NCI-H446 (cell line): ENCODE results near the gene DPY30.

Experiments used
- DNase-seq, 2 experiments: peaks; one replicate each; lab custom pipeline; 2025; lab: John Stamatoyannopoulos, UW

Gene DPY30

DNA sequence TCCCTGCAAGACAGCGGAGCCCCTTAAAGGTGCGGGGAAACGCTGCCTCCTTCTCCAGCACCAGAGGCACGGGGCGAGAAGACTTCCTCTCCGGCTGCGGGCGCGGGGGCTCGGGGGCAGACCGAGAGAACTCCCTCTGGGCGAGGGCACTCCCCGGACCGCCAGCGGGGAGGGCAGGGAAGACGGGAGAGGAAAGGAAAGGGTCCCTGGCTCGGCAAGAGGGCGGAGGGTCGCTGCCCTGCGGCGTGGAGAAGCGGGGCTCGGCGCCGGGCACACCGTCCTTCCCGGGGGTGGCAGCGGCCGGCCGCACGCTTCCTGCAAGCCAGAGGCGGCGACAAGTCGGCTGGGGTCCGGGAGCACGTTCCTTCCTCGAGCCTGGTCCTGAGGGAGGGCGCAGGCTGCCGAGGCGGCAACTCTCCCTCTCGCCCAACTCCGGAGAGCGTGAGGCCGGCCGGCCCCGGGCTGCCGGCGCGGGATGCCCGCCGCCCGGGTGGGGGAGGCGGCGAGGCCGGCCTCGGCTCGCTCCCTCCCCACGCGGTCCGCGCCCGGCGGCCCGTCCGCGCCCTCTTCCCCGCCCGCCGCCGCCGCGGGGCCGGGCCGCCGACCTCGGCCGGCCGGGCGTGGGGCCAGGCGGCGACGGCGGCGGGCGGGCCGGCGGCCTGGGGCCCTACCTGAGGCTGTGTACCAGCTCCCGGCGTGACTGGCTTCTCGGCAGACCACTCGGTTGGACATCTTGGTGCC lies 29.9 kb downstream of the DPY30 start:
- DNase-seq: no peak

DNA sequence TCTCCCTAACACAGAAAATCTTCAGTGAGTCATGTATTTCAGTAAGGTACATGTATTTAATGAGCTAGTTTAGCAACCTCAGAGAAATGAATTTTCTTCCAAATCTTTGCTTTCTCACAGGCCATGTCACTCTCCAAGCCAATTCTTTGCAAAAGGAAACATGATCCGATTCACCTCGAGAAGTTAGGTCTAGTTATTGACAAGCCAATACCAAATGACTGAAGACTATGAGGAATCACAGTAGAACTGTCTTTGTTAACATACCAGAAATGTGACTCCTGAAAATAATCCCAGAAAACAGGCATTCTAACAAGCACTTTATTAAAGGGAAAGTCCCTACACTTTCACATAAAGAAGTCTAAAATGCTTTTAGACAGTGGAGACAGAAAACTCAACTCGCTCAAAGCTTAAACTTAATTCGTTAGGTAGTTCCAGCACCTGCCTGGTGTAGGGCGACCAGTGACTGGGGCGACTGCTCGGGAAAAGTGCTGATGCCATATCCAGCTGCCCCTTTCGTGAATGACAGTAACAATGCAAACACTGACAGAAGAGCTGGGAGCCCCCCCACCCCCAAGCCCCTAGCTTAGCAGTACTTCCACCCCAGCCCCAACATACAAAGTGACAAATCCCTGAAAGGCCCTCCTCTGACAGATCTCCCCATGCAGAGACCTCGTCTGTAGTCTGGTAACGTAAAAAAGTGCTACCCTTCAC lies 30.6 kb downstream of the DPY30 start:
- DNase-seq: no peak

DNA sequence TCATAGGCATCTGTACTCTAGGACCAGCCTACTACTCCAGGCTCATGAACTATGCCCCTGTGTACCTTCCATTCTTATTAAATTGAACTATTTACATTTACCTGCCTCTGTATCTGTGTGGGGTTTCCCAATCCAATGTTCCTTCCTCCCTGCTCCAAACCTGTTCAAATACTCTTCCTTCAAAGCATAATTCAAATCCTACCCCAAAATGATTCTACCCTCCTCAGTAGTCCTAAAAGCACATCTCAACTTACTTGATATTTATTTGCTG lies 32.5 kb downstream of the DPY30 start:
- DNase-seq: no peak

DNA sequence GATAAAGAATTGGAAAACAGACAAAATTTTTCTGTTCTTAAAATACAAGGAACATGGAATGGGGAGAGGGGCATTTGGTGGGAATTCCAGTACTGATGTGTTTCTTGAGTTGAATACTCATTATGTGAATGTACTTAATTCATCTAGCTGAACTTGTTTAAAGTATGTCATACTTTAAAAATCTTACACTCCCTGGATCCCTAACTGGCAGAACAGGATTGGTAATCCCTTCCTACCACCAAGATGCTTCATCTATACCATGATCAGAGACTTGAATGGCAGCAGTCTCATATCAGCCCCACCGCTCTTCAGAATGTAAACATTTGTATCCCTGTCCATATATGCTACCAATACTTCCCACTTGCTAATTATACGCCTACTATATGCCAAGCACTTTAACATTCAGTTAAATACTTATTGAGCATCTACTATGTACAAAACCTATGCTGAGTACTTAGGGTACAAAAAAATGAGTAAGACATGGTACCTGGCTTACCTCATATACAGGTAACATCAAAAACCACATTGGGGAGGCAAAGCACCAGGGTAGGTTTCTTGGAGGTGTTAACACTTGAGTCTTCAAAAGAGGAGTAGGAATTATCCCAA lies 34.1 kb downstream of the DPY30 start:
- no peak for DNase-seq

DNA sequence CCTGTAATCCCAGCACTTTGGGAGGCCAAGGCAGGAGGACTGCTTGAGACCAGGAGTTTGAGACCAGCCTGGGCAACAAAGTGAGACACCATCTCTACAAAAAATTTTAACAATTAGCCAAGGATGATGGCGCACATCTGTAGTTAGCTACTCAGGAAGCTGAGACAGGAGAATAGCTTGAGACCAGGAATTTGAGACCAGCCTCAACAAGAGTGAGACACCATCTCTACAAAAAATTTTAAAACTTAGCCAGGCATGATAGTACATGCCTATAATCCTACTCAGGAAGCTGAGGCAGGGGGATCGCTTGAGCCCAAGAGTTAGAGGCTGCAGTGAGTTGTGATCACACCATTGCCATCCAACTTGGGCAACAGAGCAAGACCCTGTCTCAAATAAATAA lies 35.8 kb downstream of the DPY30 start:
- no peak for DNase-seq

DNA sequence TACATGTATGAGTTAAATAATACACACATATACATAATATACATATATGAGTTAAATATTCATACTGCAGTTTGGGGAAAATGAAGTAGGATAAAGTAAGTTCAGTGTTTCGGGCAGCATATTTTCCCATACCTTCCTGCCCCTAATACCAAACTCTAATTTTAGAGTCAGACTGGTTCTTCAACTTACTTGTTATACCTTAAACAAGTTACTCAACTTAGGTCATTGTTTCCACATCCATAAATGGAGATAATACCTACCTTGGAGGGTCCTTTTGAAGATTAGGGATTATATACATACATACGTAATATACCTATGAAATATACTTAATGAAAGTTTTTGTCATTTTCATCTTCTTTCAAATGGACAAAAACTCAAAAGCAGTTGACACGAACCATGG lies 37.2 kb downstream of the DPY30 start:
- no peak for DNase-seq

DNA sequence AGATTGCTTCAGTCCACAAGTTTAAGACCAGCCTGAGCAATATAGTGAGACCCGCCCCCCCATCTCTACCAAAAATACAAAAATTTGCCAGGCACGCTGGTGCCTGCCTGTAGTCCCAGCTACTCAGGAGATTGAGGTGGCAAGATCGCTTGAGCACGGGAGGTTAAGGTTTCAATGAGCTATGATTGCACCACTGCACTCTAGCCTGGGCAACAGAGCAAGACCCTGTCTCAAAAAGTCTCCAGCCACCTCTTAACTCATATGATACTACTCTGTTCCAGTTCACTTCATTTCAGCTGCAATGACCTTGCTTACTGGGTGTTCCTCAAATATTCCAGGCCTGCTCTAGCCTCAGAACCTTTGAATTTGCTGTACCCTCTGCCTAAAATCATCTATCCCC lies 40.2 kb downstream of the DPY30 start:
- no peak for DNase-seq

DNA sequence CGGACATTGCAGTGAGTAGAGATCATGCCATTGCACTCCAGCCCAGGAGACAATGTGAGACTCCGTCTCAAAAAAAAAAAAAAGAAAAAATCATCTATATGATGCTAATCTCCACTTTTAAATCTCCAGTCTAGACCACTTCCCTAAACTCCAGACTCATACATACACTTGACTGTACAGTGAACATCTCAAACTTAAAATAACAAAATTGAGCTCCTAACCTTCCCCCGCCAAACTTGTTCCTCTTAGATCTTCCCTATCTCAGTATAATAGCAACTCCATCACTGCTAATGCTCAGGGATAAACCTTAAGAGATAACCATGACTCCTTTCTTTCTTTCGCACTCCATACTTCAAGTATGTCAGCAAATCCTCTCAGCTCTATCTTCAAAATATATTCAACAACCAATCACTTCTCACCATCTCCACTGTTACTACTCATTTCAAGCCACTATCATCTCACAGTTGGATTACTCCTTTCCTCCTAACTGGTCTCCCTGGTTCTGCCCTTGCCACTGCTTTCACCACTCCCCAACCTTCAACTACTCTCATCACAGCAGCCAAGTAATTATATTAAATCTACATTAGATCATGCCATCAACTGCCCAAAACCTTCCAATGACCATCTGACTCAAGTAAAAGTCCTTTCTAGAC lies 40.7 kb downstream of the DPY30 start:
- no peak for DNase-seq

DNA sequence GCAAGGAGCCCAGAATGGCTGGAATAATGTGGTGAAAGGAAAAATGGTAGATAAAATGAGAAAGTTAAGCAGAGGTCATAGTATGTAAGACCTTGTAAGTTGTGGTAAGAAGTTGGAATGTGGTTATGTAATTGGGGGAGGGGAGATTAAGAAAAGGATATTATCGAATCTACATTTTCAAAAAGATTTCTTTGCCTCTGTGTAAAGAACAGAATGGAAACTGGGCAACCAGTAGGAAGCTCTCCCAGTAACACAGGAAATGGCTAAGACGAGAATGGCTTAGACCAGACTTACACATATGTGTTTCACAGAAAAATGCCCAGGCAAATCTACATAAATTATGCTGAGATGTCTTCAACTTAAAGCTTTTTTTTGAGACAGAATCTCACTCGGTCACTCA lies 42.0 kb downstream of the DPY30 start:
- no peak for DNase-seq

DNA sequence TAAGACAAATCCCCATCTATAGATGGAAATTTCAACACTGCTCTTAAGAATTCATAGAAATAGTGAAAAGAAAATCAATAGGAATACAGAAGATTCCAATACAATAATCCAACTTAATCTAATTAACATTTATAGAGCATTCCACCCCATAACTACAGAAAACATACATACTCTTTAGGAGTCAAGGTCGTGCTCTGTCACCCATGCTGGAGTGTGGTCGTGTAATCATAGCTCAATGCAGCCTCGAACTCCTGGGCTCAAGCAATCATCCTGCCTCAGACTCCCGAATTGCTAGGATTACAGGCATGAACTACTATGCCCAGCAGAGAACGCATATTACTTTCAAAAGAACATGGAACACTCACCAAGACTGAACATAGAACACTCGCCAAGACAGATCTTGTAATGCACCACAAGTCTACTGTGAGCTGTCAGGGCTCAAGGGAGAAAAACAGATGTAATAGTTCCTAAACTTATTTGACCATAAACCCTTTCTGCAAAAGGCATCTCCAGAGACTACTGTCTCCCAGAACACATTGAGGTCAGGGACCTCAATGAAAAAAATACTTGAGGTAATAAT lies 42.9 kb downstream of the DPY30 start:
- DNase-seq: no peak

DNA sequence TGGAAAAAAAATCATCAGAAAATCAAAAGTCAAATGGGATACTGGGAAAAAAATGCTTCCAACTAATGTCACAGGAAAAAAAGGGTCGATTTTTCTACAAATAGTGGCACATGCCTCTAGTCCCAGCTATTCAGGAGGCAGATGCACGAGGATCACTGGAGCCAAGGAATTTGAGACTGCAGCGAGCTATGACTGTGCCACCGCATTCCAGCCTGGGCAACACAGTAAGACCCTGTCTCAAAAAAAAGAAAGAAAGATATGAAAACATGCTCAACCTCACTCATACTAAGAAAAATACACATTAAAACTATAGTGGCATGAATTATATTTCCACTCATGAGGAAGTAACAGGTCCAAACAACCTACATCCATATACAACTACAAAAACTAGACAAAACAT lies 46.7 kb downstream of the DPY30 start:
- no peak for DNase-seq

DNA sequence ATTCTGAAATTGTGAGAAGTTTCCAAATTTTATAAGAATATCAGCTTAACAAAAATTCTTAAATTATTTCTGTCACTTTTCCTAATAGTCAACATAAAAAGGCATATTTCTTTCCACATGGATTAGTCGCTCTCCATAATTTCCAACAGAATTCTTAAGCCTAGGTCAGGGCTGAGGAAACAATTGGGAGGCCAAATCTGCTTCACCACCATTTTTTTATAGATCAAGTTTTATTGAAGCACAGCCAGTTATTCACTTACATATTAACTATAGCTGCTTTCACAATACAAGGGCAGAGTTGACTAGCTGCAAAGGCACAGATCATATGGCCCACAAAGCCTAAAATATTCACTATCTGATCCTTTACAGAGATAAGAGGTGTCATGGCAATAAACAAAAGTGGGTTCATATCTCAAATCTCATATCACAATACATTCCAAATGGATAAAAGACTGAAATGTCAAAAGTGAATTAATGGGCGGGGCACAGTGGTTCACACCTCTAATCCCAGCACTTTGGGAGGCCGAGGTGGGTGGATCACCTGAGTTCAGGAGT lies 47.5 kb downstream of the DPY30 start:
- no peak for DNase-seq

DNA sequence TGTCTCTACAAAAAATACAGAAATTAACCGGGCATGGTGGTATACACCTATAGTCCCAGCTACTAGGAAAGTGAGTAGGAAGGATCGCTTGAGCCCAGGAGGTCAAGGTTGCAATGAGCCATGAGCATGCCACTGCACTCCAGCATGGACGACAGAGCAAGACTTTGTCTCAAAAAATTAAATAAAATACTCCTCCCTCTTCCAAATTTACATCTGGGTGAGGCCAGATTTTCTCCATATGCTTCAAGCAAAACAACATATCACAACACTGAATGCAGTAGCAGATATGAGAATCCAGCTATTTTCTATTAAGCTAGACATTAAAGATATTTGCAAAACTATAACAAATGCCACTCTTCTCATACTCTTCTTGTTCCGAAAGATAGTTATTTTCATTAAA lies 49.7 kb downstream of the DPY30 start:
- no peak for DNase-seq

DNA sequence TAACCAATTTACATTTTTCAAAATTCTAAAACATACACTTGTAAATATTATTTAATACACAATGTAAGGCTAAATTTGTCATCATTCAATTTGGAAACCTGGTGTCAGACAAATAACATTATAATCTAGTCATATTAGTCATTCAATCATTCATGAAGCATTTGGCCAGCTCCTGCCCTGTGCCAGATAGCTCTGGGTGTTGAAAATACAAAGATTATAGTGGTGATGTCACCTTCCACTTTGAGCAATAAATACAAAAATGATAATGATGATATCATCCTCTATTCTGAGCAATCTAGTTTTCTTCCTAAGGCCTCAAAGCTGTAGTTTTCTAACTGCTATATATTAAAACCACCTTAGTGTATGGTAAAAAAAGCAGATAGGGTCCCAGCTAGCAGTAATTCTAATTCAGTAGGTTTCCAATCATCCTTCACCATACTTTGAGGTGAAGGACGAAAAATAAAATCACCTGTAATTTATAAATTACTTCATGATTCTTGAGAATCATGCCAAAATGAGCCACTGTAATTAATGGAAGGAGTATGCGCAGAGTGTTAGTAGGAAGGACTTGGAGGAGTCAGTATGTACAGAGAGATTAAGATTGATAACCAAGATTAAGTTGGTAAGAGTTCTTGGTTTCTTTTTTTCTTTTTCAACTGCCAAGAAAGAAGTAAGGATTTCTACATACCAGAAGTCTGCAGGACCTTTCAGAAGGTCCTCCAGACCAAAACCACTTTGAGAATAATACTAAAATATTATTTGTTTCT lies 52.0 kb downstream of the DPY30 start:
- DNase-seq: peak; percentile 5 to 19

DNA sequence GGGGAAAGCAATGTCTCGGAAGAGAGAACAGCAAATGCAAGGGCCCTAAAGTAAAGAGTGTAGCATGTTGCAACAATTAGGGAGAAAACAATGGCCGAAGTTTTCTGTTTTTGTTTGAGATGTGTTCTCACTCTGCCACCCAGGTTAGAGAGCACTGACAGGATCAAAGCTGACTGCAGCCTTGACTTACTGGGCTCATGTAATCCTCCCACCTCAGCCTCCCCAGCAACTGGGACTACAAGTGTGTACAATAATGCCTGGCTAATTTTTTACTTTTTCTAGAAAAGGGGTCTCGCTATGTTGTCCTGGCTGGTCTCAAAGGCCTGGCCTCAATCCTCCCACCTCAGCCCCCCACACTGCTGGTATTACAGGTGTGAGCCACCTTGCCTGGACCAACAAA lies 52.7 kb downstream of the DPY30 start:
- no peak for DNase-seq

DNA sequence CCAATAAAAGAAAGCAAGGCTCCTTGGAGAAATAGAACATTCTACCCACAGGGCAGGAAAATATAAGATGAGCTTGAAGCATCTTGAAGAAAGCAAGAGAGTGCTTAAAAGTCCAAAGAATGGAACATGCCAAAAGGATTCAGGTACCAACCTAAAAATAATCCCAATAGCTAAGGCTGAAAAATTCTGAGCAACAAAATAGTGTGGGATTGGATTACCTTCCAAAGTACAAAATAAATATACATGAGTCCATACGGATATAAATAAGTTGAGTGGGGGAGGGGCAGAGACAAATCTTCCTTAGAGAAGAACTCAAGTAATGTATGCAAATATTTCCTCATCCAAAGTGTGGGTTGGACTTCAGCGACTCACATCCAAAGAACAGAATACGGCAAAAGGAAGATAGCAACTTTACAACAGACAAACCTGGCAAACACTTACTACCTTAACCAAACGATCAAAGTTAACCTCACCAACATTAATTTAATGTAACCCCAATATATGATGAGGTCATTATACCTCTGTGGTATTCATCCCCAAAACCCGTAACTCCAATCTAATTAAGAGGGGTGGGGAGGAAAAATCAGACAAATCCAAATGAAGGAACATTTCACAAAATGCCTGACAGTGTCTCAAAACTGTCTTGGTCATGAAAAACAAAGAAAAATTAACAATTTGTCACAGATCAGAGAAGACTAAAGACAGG lies 55.7 kb downstream of the DPY30 start:
- DNase-seq: no peak

DNA sequence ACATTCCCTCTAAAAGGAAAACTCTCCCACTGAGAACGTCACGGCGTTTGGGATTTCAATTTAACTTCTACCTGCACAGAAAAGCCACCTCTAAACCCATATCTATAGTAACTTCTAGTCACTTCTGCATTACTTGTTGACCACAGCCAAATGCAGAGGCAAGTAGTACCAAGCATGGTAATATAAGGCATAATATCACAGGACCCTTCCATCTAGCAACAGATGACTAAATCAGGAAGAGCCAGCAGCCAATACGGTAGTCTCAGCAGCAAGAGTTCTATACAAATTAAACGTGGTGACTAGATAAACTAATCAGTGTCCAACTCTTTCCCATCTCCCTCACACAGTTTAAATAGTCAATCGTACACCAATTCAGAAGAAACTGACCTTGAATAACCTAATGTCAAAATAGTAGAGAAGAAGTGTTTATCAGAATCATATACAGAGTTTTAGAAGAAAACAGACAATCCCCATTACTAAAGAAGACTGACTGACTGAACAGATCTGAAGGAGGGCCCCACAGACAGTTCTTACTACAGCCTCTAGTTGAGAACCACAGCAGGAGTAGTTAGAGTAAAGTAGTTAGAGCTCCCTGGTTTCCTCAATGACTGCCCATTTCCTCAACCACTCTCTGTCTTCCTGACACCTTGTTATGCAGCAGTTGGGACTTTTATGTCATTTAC lies 58.8 kb downstream of the DPY30 start:
- DNase-seq: no peak

DNA sequence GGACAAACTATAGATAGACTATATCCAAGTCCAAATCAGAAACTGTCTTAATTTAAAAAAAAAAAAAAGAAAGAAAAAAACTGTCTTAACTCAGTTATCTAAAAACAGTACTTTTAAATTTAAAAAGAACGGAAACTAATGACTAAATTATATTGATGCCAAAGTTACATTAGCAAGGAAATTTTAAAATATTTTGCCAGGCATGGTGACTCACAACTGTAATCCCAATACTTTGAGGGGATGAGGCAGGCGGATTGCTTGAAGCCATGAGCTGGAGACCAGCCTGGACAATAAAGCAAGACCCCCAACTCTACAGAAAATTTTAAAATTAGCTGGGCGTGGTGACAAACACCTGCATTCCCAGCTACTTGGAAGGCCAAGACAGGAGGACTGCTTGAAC lies 59.6 kb downstream of the DPY30 start:
- DNase-seq: no peak

DNA sequence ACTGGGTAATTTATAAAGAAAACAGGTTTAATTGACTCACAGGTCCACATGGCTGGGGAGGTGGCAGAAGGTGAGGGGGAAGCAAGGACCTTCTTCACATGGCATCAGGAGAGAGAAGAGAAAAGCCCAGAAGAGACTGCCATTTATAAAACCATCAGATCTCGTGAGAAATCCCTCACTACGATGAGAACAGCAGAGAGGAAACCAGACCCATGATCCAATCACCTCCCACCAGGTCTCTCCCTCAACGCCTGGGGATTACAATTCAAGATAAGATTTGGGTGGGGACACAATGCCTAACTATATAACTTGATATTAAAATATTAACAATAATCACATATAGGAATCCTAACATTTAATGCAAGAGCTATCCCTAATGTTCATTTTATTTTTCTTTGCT lies 60.6 kb downstream of the DPY30 start:
- no peak for DNase-seq

DNA sequence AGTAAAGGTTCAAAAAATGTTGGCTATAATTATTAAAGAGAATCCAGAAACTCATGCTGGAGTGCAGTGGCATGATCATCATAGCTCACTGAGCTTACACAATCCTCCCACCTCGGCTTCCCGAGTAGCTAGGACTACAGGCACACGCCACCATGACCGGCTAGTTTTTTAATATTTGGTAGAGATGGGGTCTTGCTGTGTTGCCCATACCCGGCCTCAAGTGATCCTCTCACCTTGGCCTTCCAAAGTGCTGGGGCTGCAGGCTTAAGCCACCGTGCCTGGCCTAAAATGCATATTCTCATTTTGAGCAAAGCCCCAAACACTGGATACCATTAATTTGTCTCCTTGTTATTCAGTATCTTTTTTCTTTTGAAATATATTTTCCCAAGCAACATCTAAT lies 61.2 kb downstream of the DPY30 start:
- DNase-seq: no peak
